Neural progenitor cell (in vitro differentiated cells): ENCODE results near the gene IGDCC3. TPM values are rescaled to one million over a fixed set of nuclear protein-coding genes. Genes with fewer than 3 reads are reported as not detected.

ENCODE experiments used
- DNase-seq: peaks from one replicate; pipeline ENCODE4 v3.0.0-alpha.2; 2016; ENCODE audit warnings: low spot score
- H2AFZ ChIP-seq: fragments of 200-600 bp; sonication (generic); replicated peaks from 2 replicates; pipeline ENCODE4 v1.6.1; 2016; ENCODE audit warnings: antibody characterized with exemption
- H3F3A ChIP-seq: fragments of 200-600 bp; sonication (generic); 2 replicates; pipeline ENCODE4 v1.6.1; 2016; ENCODE audit warnings: antibody characterized with exemption, low read depth
- H3K27ac ChIP-seq: fragments of 200-600 bp; sonication (generic); 2 replicates; pipeline ENCODE4 v1.5.1; 2016; ENCODE audit warnings: mild to moderate bottlenecking
- H3K27me3 ChIP-seq: fragments of 200-600 bp; sonication (generic); 2 replicates; pipeline ENCODE4 v1.6.1; 2016; ENCODE audit warnings: mild to moderate bottlenecking, moderate library complexity
- H3K36me3 ChIP-seq: fragments of 200-600 bp; sonication (generic); 2 replicates; pipeline ENCODE4 v1.5.1; 2016
- H3K4me1 ChIP-seq: fragments of 200-600 bp; sonication (generic); 2 replicates; pipeline ENCODE4 v1.6.1; 2016; ENCODE audit warnings: mixed run types
- H3K4me2 ChIP-seq: fragments of 200-600 bp; sonication (generic); 2 replicates; pipeline ENCODE4 v1.6.1; 2016
- H3K4me3 ChIP-seq: fragments of 200-600 bp; sonication (generic); 2 replicates; pipeline ENCODE4 v1.5.1; 2016
- H3K79me2 ChIP-seq: fragments of 200-600 bp; sonication (generic); 2 replicates; pipeline ENCODE4 v1.6.1; 2016; ENCODE audit warnings: low read depth
- H3K9ac ChIP-seq: fragments of 200-600 bp; sonication (generic); 2 replicates; pipeline ENCODE4 v1.6.1; 2016
- H3K9me3 ChIP-seq: fragments of 200-600 bp; sonication (generic); 2 replicates; pipeline ENCODE4 v1.5.1; 2016; ENCODE audit warnings: low read depth
- H4K20me1 ChIP-seq: fragments of 200-600 bp; sonication (generic); 2 replicates; pipeline ENCODE4 v1.6.1; 2016; ENCODE audit warnings: low read depth
- H3K27ac Mint-ChIP-seq: 3 replicates; pipeline ENCODE4 v1.8.0; 2021; ENCODE audit warnings: mixed read lengths
- H3K27me3 Mint-ChIP-seq: 2 replicates; pipeline ENCODE4 v1.8.0; 2022; ENCODE audit warnings: low read depth, mild to moderate bottlenecking, inconsistent platforms, moderate library complexity, mixed read lengths; ENCODE audit not compliant: insufficient read depth
- H3K36me3 Mint-ChIP-seq: 3 replicates; pipeline ENCODE4 v1.8.0; 2021; ENCODE audit warnings: mixed read lengths
- H3K4me1 Mint-ChIP-seq: 3 replicates; pipeline ENCODE4 v1.8.0; 2021; ENCODE audit warnings: mixed read lengths
- H3K4me3 Mint-ChIP-seq: 3 replicates; pipeline ENCODE4 v1.8.0; 2021; ENCODE audit warnings: mild to moderate bottlenecking, moderate library complexity, mixed read lengths
- H3K9me3 Mint-ChIP-seq: 3 replicates; pipeline ENCODE4 v1.8.0; 2020; ENCODE audit warnings: mixed read lengths
- CTCF ChIP-seq: fragments of 200-600 bp; sonication (generic); IDR thresholded peaks from 2 replicates; pipeline ENCODE4 v1.5.1; 2017; ENCODE audit warnings: antibody characterized with exemption, mild to moderate bottlenecking
- EZH2 ChIP-seq: fragments of 200-600 bp; sonication (generic); IDR thresholded peaks from 2 replicates; pipeline ENCODE4 v1.6.1; 2017; ENCODE audit warnings: antibody characterized with exemption, mild to moderate bottlenecking, moderate library complexity
- EZH2phosphoT487 ChIP-seq: fragments of 200-600 bp; sonication (generic); IDR thresholded peaks from 2 replicates; pipeline ENCODE4 v1.6.1; 2017; ENCODE audit warnings: antibody characterized with exemption
- total RNA-seq: library from RNA; depleted of rRNA; stranded (reverse); fragments of >200 nt; gene quantifications from 2 replicates; pipeline ENCODE4 v1.2.3, GENCODE V29; 2015; ENCODE audit warnings: low replicate concordance

IGDCC3 gene
- total RNA-seq, 1 donor from 2014 or later, result 15.8 TPM

DNA sequence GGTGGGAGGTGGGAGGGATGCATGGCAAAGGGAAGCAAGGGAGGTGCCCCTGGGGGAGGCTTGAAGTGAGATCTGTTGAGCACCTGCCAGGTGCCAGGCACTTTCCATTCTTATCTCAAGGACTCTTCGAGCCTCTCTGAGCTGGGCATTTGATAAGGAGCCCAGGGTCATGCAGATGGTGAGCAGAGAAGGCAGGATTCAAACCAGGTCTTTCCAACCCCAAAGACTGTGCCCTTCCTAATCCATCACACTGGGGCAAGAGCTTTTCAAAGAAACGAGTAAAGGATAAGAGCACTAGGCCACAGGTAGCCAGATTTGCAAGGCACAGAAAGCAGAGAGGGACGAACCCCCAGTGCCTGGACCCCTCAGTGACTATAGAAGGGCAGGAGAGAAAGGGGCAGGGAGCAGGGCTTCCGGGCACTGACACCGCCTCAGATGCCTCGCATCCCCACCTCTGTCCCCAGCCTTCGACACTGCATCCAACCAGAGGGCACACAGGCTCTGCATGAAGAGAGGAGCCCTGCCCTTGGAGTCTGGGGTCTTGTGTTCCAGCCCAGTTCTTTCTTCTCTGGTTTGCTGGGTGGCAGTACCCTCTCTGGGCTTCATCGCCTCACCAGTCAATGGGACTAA lies 23.9 kb upstream of the IGDCC3 start:
- H3K9me3 Mint-ChIP-seq, result no peaks in the 10 kb centered on the region

GRCh38 chr15:65400760-65401610 lies 23.2 kb upstream of the IGDCC3 start:
- H3K4me2 ChIP-seq, result peak overlapping the region; percentile 64
- H3K4me3 Mint-ChIP-seq, result peak overlapping the region; percentile 66

More for the DNA sequence above, 23.9 kb upstream of the IGDCC3 start:
- Histone ChIP-seq H3K9me3 (no peaks in the 10 kb centered on the region), H4K20me1 (peaks cover 5% of the 10 kb centered on the region), H3K4me3 (no peak overlapping the region), H3F3A (peaks cover 38% of the 10 kb centered on the region), H3K79me2 (no peaks in the 10 kb centered on the region), H3K36me3 (no peaks in the 10 kb centered on the region), H3K9ac (no peak overlapping the region), H3K27me3 (peaks cover 15% of the 10 kb centered on the region), H3K27ac (peak overlapping the region; percentile 53), H3K4me2 (peak overlapping the region; percentile 64), H3K4me1 (peaks cover 42% of the 10 kb centered on the region), H2AFZ (peak overlapping the region; percentile 15)
- Mint-ChIP-seq H3K27me3 (peaks cover 2% of the 10 kb centered on the region), H3K27ac (peak overlapping the region; percentile 94), H3K4me3 (peak overlapping the region; percentile 64), H3K4me1 (peaks cover 55% of the 10 kb centered on the region), H3K36me3 (peaks cover 7% of the 10 kb centered on the region)
- no peak for DNase-seq
- TF ChIP-seq CTCF (no peak), EZH2phosphoT487 (no peak), EZH2 (no peak)

GRCh38 chr15:65399997-65400396 lies 22.2 kb upstream of the IGDCC3 start:
- H4K20me1 ChIP-seq, result peaks cover 5% of the 10 kb centered on the region
- no peak overlapping the region for H3K27ac Mint-ChIP-seq
- DNase-seq, result no peak
- H3K27me3 Mint-ChIP-seq, result peaks cover 4% of the 10 kb centered on the region
- H3K79me2 ChIP-seq, result no peaks in the 10 kb centered on the region
- H3K9me3 Mint-ChIP-seq, result no peaks in the 10 kb centered on the region
- H3K36me3 ChIP-seq, result no peaks in the 10 kb centered on the region
- H3K4me2 ChIP-seq, result no peak overlapping the region
- peaks cover 29% of the 10 kb centered on the region for H3F3A ChIP-seq
- H3K4me1 Mint-ChIP-seq, result peaks cover 40% of the 10 kb centered on the region
- peaks cover 27% of the 10 kb centered on the region for H3K4me1 ChIP-seq
- no peaks in the 10 kb centered on the region for H3K9me3 ChIP-seq
- no peak overlapping the region for H3K4me3 ChIP-seq
- TF ChIP-seq EZH2phosphoT487 (no peak), EZH2 (no peak), CTCF (no peak)
- H3K36me3 Mint-ChIP-seq, result peaks cover 7% of the 10 kb centered on the region
- peaks cover 32% of the 10 kb centered on the region for H3K27me3 ChIP-seq
- H2AFZ ChIP-seq, result no peak overlapping the region
- no peak overlapping the region for H3K27ac ChIP-seq
- no peak overlapping the region for H3K9ac ChIP-seq
- no peak overlapping the region for H3K4me3 Mint-ChIP-seq

More at GRCh38 chr15:65400760-65401610, 23.2 kb upstream of the IGDCC3 start:
- Histone ChIP-seq H3K4me1 (peaks cover 37% of the 10 kb centered on the region), H3K9ac (no peak overlapping the region), H3K9me3 (no peaks in the 10 kb centered on the region), H4K20me1 (peaks cover 5% of the 10 kb centered on the region), H2AFZ (peak overlapping the region; percentile 15), H3F3A (peaks cover 35% of the 10 kb centered on the region), H3K79me2 (no peaks in the 10 kb centered on the region), H3K4me3 (peak overlapping the region; percentile 14), H3K27me3 (peaks cover 23% of the 10 kb centered on the region), H3K27ac (no peak overlapping the region), H3K36me3 (no peaks in the 10 kb centered on the region)
- DNase-seq, result peak; percentile 92
- peak overlapping the region; percentile 94 for H3K27ac Mint-ChIP-seq
- TF ChIP-seq EZH2phosphoT487 (no peak), EZH2 (no peak), CTCF (peak; percentile 73)
- H3K9me3 Mint-ChIP-seq, result no peaks in the 10 kb centered on the region
- peaks cover 7% of the 10 kb centered on the region for H3K36me3 Mint-ChIP-seq
- H3K27me3 Mint-ChIP-seq, result peaks cover 4% of the 10 kb centered on the region
- H3K4me1 Mint-ChIP-seq, result peaks cover 48% of the 10 kb centered on the region
